ENCODE data around the gene SOWAHA.

DNA sequence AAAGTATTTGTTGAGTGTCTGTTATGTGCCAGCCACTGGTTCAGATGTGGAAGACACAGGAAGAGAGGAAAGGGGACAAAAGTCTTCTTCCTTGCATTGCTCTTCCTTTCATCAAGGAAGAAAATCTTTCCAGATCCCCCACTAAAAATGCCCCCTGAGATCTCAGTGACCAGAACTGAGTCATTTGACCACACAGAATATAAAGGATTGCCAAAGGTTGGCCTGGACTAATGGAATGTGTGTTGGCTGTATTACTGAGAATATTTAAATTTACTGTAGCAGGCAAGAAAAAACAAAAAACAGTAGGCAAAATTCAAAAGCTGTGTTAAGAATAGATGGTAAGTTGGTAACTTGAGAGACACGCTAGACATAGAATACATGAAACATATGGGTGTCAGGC is 26.0 kb upstream of the SOWAHA start:
- TF ChIP-seq, protein P1, sequence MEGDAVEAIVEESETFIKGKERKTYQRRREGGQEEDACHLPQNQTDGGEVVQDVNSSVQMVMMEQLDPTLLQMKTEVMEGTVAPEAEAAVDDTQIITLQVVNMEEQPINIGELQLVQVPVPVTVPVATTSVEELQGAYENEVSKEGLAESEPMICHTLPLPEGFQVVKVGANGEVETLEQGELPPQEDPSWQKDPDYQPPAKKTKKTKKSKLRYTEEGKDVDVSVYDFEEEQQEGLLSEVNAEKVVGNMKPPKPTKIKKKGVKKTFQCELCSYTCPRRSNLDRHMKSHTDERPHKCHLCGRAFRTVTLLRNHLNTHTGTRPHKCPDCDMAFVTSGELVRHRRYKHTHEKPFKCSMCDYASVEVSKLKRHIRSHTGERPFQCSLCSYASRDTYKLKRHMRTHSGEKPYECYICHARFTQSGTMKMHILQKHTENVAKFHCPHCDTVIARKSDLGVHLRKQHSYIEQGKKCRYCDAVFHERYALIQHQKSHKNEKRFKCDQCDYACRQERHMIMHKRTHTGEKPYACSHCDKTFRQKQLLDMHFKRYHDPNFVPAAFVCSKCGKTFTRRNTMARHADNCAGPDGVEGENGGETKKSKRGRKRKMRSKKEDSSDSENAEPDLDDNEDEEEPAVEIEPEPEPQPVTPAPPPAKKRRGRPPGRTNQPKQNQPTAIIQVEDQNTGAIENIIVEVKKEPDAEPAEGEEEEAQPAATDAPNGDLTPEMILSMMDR (conservative IDR thresholded peaks at IDR 0.05; ENCODE audit: low read depth, low read length) = no peak
- no peak for TF ChIP-seq EZH2 (IDR thresholded peaks at IDR 0.05; ENCODE audit: borderline replicate concordance, low read depth, low read length, poor library complexity, severe bottlenecking)

All from A673 (cell line).